ENCODE data around the gene VPS52. TPM values are rescaled to one million over a fixed set of nuclear protein-coding genes. Genes with fewer than 3 reads are reported as not detected.
"Not testable (repeated sequence)": the region's sequence is repeated elsewhere in the genome, so short reads cannot be mapped to it uniquely, and the experiment has no call there.

VPS52 gene
- total RNA-seq, 4 donors from 2014 or later: 34.1 to 45.5 (median 39.8) TPM

GRCh38 chr6:33277663-33278391, 6.2 kb upstream of the VPS52 start:
- no peak for DNase-seq
- no peak for TF ChIP-seq CTCF (IDR thresholded peaks at IDR 0.05)
- TF ChIP-seq POLR2A (IDR thresholded peaks at IDR 0.05): no peak
- peaks cover 17 to 72% (median 47%) of the 10 kb centered on the region in 3 donors for H3K4me1 ChIP-seq

GRCh38 chr6:33276864-33277662, 5.4 kb upstream of the VPS52 start, which contains the start of gene B3GALT4:
Gene B3GALT4 (plus strand): TSS chr6:33277123. CDS start chr6:33277420, 297 bp downstream.
- Histone ChIP-seq H3K27me3 (no peaks in the 10 kb centered on the region), H3K4me1 (peaks cover 23 to 79% (median 51%) of the 10 kb centered on the region in 3 donors), H3K4me3 (peak within 1 kb of the TSS; percentile 46 to 87 (median 70)), H3K9me3 (no peaks in the 10 kb centered on the region), H3K36me3 (peaks cover 7 to 79% (median 29%) of the 10 kb centered on the region in 3 donors), H3K27ac (peak within 1 kb of the TSS; percentile 94 to 98 (median 97))
- TF ChIP-seq POLR2A (IDR thresholded peaks at IDR 0.05) (peak in 3 of 4 donors; percentile 58 to 91 (median 68)), CTCF (IDR thresholded peaks at IDR 0.05) (peak in 5 of 6 experiments; percentile 37 to 70 (median 55))
- intact Hi-C loops (cut with DNase I): no loop called here
- no peak for DNase-seq
- WGBS, 2 donors: 1% methylated on average over 18 to 32 of the region's 80 CpGs

More at GRCh38 chr6:33277663-33278391, 6.2 kb upstream of the VPS52 start:
- 27 to 36% methylated on average over 7 to 10 of the region's 39 CpGs for WGBS, 2 donors
- Histone ChIP-seq H3K36me3 (peaks cover 7 to 86% (median 32%) of the 10 kb centered on the region in 3 donors), H3K9me3 (no peaks in the 10 kb centered on the region), H3K27ac (peak overlapping the region; percentile 94 to 98 (median 97)), H3K4me3 (peak overlapping the region; percentile 46 to 87 (median 70)), H3K27me3 (no peaks in the 10 kb centered on the region)
- intact Hi-C loops (cut with DNase I): no loop called here

- intact Hi-C loops (cut with DNase I): no loop called here
- DNase-seq: no peak
- Histone ChIP-seq H3K36me3 (peaks cover 7 to 73% (median 29%) of the 10 kb centered on the region in 3 donors), H3K27ac (peak overlapping the region; percentile 94 to 98 (median 97)), H3K9me3 (no peaks in the 10 kb centered on the region), H3K4me3 (peak overlapping the region; percentile 46 to 87 (median 70)), H3K27me3 (no peaks in the 10 kb centered on the region), H3K4me1 (peaks cover 23 to 79% (median 51%) of the 10 kb centered on the region in 3 donors)
- TF ChIP-seq CTCF (IDR thresholded peaks at IDR 0.05) (no peak), POLR2A (IDR thresholded peaks at IDR 0.05) (no peak)
Measured at GRCh38 chr6:33276581-33276863, 4.8 kb upstream of the VPS52 start.

- peak overlapping the region in 3 of 4 donors; percentile 65 to 87 (median 75) for H3K4me3 ChIP-seq
- H3K4me1 ChIP-seq: peaks cover 23 to 81% (median 52%) of the 10 kb centered on the region in 3 donors
- H3K36me3 ChIP-seq: peaks cover 7 to 68% (median 29%) of the 10 kb centered on the region in 3 donors
- intact Hi-C loops (cut with DNase I); H3K27me3 ChIP-seq; H3K9me3 ChIP-seq; DNase-seq: not testable (repeated sequence)
- 56 to 64% methylated on average over 15 to 16 of the region's 16 CpGs for WGBS, 2 donors
- peak overlapping the region; percentile 94 to 98 (median 97) for H3K27ac ChIP-seq
Measured at GRCh38 chr6:33275795-33276580, 4.3 kb upstream of the VPS52 start.
